ENCODE results near the gene SMDT1.
"Not testable (repeated sequence)": the region's sequence is repeated elsewhere in the genome, so short reads cannot be mapped to it uniquely, and the experiment has no call there.

The SMDT1 gene

GRCh38 chr22:42074846-42075676 is 4.4 kb upstream of the SMDT1 start:
- Mint-ChIP-seq H3K36me3 (ENCODE audit: low read depth) (peaks cover 2% of the 10 kb centered on the region), H3K4me3 (peak overlapping the region; percentile 29), H3K27me3 (ENCODE audit: low read depth) (no peaks in the 10 kb centered on the region), H3K27ac (peak overlapping the region; percentile 79), H3K9me3 (no peaks in the 10 kb centered on the region), H3K4me1 (ENCODE audit: low read depth) (peaks cover 36% of the 10 kb centered on the region)
- no peak for DNase-seq (ENCODE audit: low spot score)

GRCh38 chr22:42076764-42077485 is 2.6 kb upstream of the SMDT1 start:
- Mint-ChIP-seq H3K4me1 (ENCODE audit: low read depth) (peaks cover 34% of the 10 kb centered on the region), H3K27ac (no peak overlapping the region), H3K27me3 (ENCODE audit: low read depth) (no peaks in the 10 kb centered on the region), H3K36me3 (ENCODE audit: low read depth) (peaks cover 9% of the 10 kb centered on the region), H3K9me3 (no peaks in the 10 kb centered on the region), H3K4me3 (no peak overlapping the region)
- DNase-seq (ENCODE audit: low spot score) = no peak

GRCh38 chr22:42077486-42078125 is 1.9 kb upstream of the SMDT1 start:
- no peak overlapping the region for H3K27ac Mint-ChIP-seq
- no peak for DNase-seq (ENCODE audit: low spot score)
- peaks cover 12% of the 10 kb centered on the region for H3K36me3 Mint-ChIP-seq (ENCODE audit: low read depth)
- H3K9me3 Mint-ChIP-seq = no peaks in the 10 kb centered on the region
- no peaks in the 10 kb centered on the region for H3K27me3 Mint-ChIP-seq (ENCODE audit: low read depth)
- H3K4me1 Mint-ChIP-seq (ENCODE audit: low read depth) = peaks cover 30% of the 10 kb centered on the region
- H3K4me3 Mint-ChIP-seq = peak overlapping the region; percentile 21

GRCh38 chr22:42078469-42079318 is 806 bp upstream of the SMDT1 start:
- peak overlapping the region; percentile 96 for H3K27ac Mint-ChIP-seq
- H3K9me3 Mint-ChIP-seq = no peaks in the 10 kb centered on the region
- H3K4me1 Mint-ChIP-seq (ENCODE audit: low read depth) = peaks cover 28% of the 10 kb centered on the region
- DNase-seq (ENCODE audit: low spot score) = no peak
- H3K36me3 Mint-ChIP-seq (ENCODE audit: low read depth) = peaks cover 19% of the 10 kb centered on the region
- peak overlapping the region; percentile 98 for H3K4me3 Mint-ChIP-seq
- H3K27me3 Mint-ChIP-seq (ENCODE audit: low read depth) = no peaks in the 10 kb centered on the region

GRCh38 chr22:42080287-42080686 is 787 bp downstream of the SMDT1 start:
- H3K27me3 Mint-ChIP-seq (ENCODE audit: low read depth) = no peaks in the 10 kb centered on the region
- peaks cover 24% of the 10 kb centered on the region for H3K4me1 Mint-ChIP-seq (ENCODE audit: low read depth)
- DNase-seq (ENCODE audit: low spot score) = no peak
- peak overlapping the region; percentile 98 for H3K4me3 Mint-ChIP-seq
- peak overlapping the region; percentile 96 for H3K27ac Mint-ChIP-seq
- peaks cover 31% of the 10 kb centered on the region for H3K36me3 Mint-ChIP-seq (ENCODE audit: low read depth)
- H3K9me3 Mint-ChIP-seq = no peaks in the 10 kb centered on the region

- no peak for DNase-seq (ENCODE audit: low spot score)
- Mint-ChIP-seq H3K27me3 (ENCODE audit: low read depth) (no peaks in the 10 kb centered on the region), H3K27ac (no peak overlapping the region), H3K4me1 (ENCODE audit: low read depth) (peaks cover 24% of the 10 kb centered on the region), H3K9me3 (no peaks in the 10 kb centered on the region), H3K4me3 (no peak overlapping the region), H3K36me3 (ENCODE audit: low read depth) (peaks cover 52% of the 10 kb centered on the region)
Measured at GRCh38 chr22:42083119-42083518, 3.6 kb downstream of the SMDT1 start.

GRCh38 chr22:42084874-42085273 is 5.4 kb downstream of the SMDT1 start:
- Mint-ChIP-seq H3K27ac (no peak overlapping the region), H3K27me3 (ENCODE audit: low read depth) (no peaks in the 10 kb centered on the region), H3K36me3 (ENCODE audit: low read depth) (peaks cover 64% of the 10 kb centered on the region), H3K9me3 (peaks cover 3% of the 10 kb centered on the region), H3K4me1 (ENCODE audit: low read depth) (peaks cover 22% of the 10 kb centered on the region), H3K4me3 (no peak overlapping the region)
- DNase-seq (ENCODE audit: low spot score) = no peak

GRCh38 chr22:42086051-42086450 is 6.6 kb downstream of the SMDT1 start:
- peaks cover 17% of the 10 kb centered on the region for H3K4me1 Mint-ChIP-seq (ENCODE audit: low read depth)
- DNase-seq (ENCODE audit: low spot score) = no peak
- no peak overlapping the region for H3K27ac Mint-ChIP-seq
- H3K9me3 Mint-ChIP-seq = peaks cover 3% of the 10 kb centered on the region
- no peaks in the 10 kb centered on the region for H3K27me3 Mint-ChIP-seq (ENCODE audit: low read depth)
- no peak overlapping the region for H3K4me3 Mint-ChIP-seq
- peaks cover 65% of the 10 kb centered on the region for H3K36me3 Mint-ChIP-seq (ENCODE audit: low read depth)

- H3K9me3 Mint-ChIP-seq = peaks cover 3% of the 10 kb centered on the region
- H3K27ac Mint-ChIP-seq = peak within 1 kb of the TSS; percentile 100
- peaks cover 21% of the 10 kb centered on the region for H3K4me1 Mint-ChIP-seq (ENCODE audit: low read depth)
- DNase-seq (ENCODE audit: low spot score) = peak; percentile 99
- H3K4me3 Mint-ChIP-seq = peak within 1 kb of the TSS; percentile 98
- H3K36me3 Mint-ChIP-seq (ENCODE audit: low read depth) = peaks cover 39% of the 10 kb centered on the region
- H3K27me3 Mint-ChIP-seq (ENCODE audit: low read depth) = no peaks in the 10 kb centered on the region
Measured at GRCh38 chr22:42090596-42091454, 11.3 kb downstream of the SMDT1 start, which contains the start of gene NDUFA6. Gene NDUFA6 (minus strand): TSS chr22:42090772. CDS start chr22:42090744, 28 bp downstream.

GRCh38 chr22:42091455-42091782 is 11.9 kb downstream of the SMDT1 start:
- H3K27ac Mint-ChIP-seq = peak overlapping the region; percentile 100
- H3K4me3 Mint-ChIP-seq = peak overlapping the region; percentile 98
- H3K36me3 Mint-ChIP-seq (ENCODE audit: low read depth) = peaks cover 33% of the 10 kb centered on the region
- H3K27me3 Mint-ChIP-seq (ENCODE audit: low read depth) = no peaks in the 10 kb centered on the region
- H3K4me1 Mint-ChIP-seq (ENCODE audit: low read depth) = peaks cover 21% of the 10 kb centered on the region
- DNase-seq (ENCODE audit: low spot score) = no peak
- H3K9me3 Mint-ChIP-seq = peaks cover 3% of the 10 kb centered on the region

- peaks cover 41% of the 10 kb centered on the region for H3K9me3 Mint-ChIP-seq
- H3K4me1 Mint-ChIP-seq (ENCODE audit: low read depth) = no peaks in the 10 kb centered on the region
- no peak overlapping the region for H3K4me3 Mint-ChIP-seq
- DNase-seq (ENCODE audit: low spot score) = no peak
- no peak overlapping the region for H3K27ac Mint-ChIP-seq
- H3K36me3 Mint-ChIP-seq (ENCODE audit: low read depth) = peaks cover 19% of the 10 kb centered on the region
- no peaks in the 10 kb centered on the region for H3K27me3 Mint-ChIP-seq (ENCODE audit: low read depth)
Measured at GRCh38 chr22:42101199-42101598, 21.7 kb downstream of the SMDT1 start.

- DNase-seq (ENCODE audit: low spot score); H3K4me1 Mint-ChIP-seq (ENCODE audit: low read depth); H3K27me3 Mint-ChIP-seq (ENCODE audit: low read depth); H3K27ac Mint-ChIP-seq; H3K4me3 Mint-ChIP-seq: not testable (repeated sequence)
- peaks cover 38% of the 10 kb centered on the region for H3K9me3 Mint-ChIP-seq
- peaks cover 15% of the 10 kb centered on the region for H3K36me3 Mint-ChIP-seq (ENCODE audit: low read depth)
Measured at GRCh38 chr22:42104332-42104860, 24.9 kb downstream of the SMDT1 start.

Data from T-helper 2 cell treated with Interferon-gamma antibody and Interleukin-4, amounts not matched to agents 5 μg/mL and 100 μg/mL, for 36 hours (primary cell).